Tibial nerve (tissue), 4 donors: Measurements from ENCODE around the gene LSR. TPM values are rescaled to one million over a fixed set of nuclear protein-coding genes. Genes with fewer than 3 reads are reported as not detected.

Experiments used
- DNase-seq, 2 donors: peaks; one replicate each; pipeline ENCODE4 v3.0.0-alpha.2; 2019; ENCODE audit warnings: low spot score in 2 of 2
- H3K27ac ChIP-seq, 4 donors: fragments of 200-600 bp; sonication (generic) in 3 of 4; one replicate each; pipeline ENCODE4 v1.5.1; 2017 to 2019; ENCODE audit warnings: mild to moderate bottlenecking in 1 of 4
- H3K27me3 ChIP-seq, 2 donors: fragments of 200-600 bp; sonication (generic) in 1 of 2; one replicate each; pipeline versions ENCODE4 v1.5.1 to v1.6.0; 2017 to 2019
- H3K36me3 ChIP-seq, 3 donors: fragments of 200-600 bp; sonication (generic); one replicate each; pipeline ENCODE4 v1.5.1; 2018 to 2019
- H3K4me1 ChIP-seq, 4 donors: fragments of 200-600 bp; sonication (generic) in 3 of 4; one replicate each; pipeline ENCODE4 v1.5.1; 2017 to 2019
- H3K4me3 ChIP-seq, 4 donors: fragments of 200-600 bp; sonication (generic) in 3 of 4; one replicate each; pipeline ENCODE4 v1.5.1; 2017 to 2019; ENCODE audit warnings: mild to moderate bottlenecking in 1 of 4, moderate library complexity in 1 of 4
- H3K9me3 ChIP-seq, 4 donors: fragments of 200-600 bp; sonication (generic) in 3 of 4; one replicate each; pipeline ENCODE4 v1.5.1; 2017 to 2019
- EP300 ChIP-seq, 2 donors: sonication (generic); formaldehyde crosslinking; IDR thresholded peaks; one replicate each; pipeline ENCODE4 v1.6.1; 2017; ENCODE audit warnings: antibody characterized with exemption in 2 of 2, mild to moderate bottlenecking in 1 of 2
- POLR2A ChIP-seq, 2 donors: fragments of 450-650 bp; IDR thresholded peaks; one replicate each; pipeline ENCODE4 v1.6.1; 2017; ENCODE audit warnings: antibody characterized with exemption in 2 of 2, mild to moderate bottlenecking in 2 of 2, moderate library complexity in 2 of 2
- WGBS, 2 donors: methylation state at CpG; one replicate each; pipeline ENCODE4 v1.1.5; 2018; 5-methylcytosine and 5-hydroxymethylcytosine counted together
- total RNA-seq, 4 donors: library from RNA; depleted of rRNA; stranded (reverse); fragments of >200 nt; gene quantifications; one replicate each; pipeline ENCODE4 v1.1.0, GENCODE V29; 2016
- TF ChIP-seq, protein P1 (sequence below), 5 experiments: fragments of 200-600 bp in 3 of 5; fragments of 450-650 bp in 2 of 5; sonication (generic) in 3 of 5; IDR thresholded peaks; one replicate each; pipeline ENCODE4 v1.5.1; 2016 to 2019; ENCODE audit warnings: antibody characterized with exemption in 5 of 5, mild to moderate bottlenecking in 3 of 5, moderate library complexity in 2 of 5

The LSR gene
- total RNA-seq, 4 donors from 2014 or later = 3.1 to 34.9 (median 19.1) TPM

DNA sequence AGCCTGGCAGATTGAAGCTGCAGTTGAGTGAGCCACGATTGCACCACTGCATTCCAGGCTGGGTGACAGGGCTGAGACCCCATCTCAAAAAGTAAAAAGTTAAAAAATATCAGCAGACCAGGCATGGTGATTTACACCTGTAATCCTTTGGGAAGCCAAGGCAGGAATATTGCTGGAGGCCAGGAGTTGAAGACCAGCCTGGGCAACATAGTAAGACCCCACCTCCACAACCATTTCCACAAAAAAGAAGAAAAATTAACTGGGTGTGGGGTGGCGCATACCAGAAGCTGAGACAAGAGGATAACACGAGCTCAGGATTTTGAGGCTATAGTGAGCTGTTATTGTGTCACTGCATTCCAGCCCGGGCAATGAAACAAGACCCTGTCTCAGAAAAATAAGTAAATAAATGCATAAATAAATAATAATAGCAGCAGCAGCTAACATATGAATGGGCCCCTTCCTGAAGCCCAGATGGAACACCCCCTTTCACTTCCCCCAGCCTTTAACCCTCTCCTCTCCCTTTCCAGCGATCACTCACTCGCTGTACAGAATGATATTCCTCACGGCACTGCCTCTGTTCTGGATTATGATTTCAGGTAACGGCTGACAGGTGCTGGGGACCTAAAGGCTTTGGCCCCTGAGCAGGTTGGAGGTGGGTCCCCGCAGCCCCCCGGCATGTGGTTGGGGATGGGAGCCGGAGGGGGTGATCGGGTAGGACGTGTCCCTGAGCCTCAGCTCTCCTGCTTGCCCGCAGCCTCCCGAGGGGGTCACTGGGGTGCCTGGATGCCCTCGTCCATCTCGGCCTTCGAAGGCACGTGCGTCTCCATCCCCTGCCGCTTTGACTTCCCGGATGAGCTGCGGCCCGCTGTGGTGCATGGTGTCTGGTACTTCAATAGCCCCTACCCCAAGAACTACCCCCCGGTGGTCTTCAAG, 46.3 kb downstream of the LSR start:
- DNase-seq = no peak
- WGBS, 2 donors = 34 to 50% methylated on average over 18 to 25 of the region's 25 CpGs
- Histone ChIP-seq H3K27me3 (peaks cover 0 to 66% of the 10 kb centered on the region in 2 donors), H3K4me1 (peaks cover 0 to 32% (median 3%) of the 10 kb centered on the region in 4 donors), H3K27ac (peak overlapping the region in 2 of 4 donors; percentile 45 to 81), H3K4me3 (no peak overlapping the region), H3K36me3 (no peaks in the 10 kb centered on the region), H3K9me3 (no peaks in the 10 kb centered on the region)
- TF ChIP-seq EP300 (IDR thresholded peaks at IDR 0.05) (no peak), POLR2A (IDR thresholded peaks at IDR 0.05) (no peak)
- TF ChIP-seq, protein P1, sequence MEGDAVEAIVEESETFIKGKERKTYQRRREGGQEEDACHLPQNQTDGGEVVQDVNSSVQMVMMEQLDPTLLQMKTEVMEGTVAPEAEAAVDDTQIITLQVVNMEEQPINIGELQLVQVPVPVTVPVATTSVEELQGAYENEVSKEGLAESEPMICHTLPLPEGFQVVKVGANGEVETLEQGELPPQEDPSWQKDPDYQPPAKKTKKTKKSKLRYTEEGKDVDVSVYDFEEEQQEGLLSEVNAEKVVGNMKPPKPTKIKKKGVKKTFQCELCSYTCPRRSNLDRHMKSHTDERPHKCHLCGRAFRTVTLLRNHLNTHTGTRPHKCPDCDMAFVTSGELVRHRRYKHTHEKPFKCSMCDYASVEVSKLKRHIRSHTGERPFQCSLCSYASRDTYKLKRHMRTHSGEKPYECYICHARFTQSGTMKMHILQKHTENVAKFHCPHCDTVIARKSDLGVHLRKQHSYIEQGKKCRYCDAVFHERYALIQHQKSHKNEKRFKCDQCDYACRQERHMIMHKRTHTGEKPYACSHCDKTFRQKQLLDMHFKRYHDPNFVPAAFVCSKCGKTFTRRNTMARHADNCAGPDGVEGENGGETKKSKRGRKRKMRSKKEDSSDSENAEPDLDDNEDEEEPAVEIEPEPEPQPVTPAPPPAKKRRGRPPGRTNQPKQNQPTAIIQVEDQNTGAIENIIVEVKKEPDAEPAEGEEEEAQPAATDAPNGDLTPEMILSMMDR (IDR thresholded peaks at IDR 0.05) = no peak

DNA sequence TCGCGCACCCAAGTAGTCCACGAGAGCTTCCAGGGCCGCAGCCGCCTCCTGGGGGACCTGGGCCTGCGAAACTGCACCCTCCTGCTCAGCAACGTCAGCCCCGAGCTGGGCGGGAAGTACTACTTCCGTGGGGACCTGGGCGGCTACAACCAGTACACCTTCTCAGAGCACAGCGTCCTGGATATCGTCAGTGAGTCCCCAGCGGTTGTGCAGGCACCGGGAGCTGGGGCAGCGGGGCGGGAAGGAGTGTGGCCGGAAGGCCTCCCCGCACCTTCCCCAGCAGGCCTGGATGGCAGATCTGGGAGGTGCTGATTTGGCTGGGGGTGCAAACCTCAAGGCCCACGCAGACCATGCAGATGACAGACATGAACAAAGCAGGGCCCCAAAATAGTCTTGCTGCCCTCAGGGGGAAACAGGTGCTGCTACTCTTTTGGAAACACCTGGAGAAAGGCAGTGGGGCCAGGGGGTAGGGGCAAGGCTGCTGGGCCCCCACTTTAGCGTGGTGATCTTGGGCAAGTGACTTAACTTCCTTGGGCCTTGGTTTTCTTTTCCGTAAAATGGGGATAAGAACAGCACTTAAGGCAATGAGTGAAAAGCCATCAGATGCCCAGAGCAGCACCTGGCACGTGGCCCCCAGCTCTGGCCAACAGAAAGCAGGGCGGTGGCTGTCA, 47.1 kb downstream of the LSR start:
- peaks cover 0 to 28% (median 3%) of the 10 kb centered on the region in 4 donors for H3K4me1 ChIP-seq

DNA sequence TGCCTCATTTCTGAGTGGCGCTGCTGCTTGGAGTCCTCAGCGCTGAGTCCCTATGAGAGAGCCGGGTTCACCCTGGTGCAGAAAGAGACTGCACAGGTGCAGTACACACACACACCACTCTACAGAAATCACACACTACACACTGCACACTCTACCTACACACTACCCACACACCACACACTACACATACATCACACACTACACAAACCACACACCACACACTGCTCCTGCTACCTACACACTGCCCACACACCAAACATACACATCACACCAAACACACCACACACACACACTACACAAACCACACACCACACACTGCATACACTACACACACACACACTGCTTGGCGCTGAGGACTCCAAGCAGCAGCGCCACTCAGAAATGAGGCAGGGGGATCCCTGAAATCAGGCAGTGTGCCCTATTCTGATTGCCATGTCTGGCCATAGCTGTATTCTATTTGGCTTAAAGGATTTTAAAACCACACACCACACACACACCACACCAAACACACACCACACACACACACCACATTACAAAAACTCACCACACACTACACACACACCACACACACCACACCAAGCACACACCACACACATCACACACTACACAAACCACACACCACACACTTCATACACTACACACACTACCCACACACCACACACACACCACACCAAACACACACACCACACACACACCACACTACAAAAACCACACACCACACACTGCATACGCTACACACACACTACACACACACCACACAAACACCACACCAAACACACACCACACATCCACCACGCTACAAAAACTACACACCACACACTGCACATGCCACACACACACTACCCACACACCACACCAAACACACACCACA, 48.1 kb downstream of the LSR start:
- Histone ChIP-seq H3K4me1 (peaks cover 0 to 27% (median 3%) of the 10 kb centered on the region in 4 donors), H3K9me3 (no peaks in the 10 kb centered on the region), H3K4me3 (no peak overlapping the region), H3K27me3 (peaks cover 0 to 74% of the 10 kb centered on the region in 2 donors), H3K36me3 (no peaks in the 10 kb centered on the region), H3K27ac (peak overlapping the region in 1 of 4 donors; percentile 9)
- WGBS, 2 donors = 87 to 88% methylated on average over 7 of the region's 7 CpGs
- TF ChIP-seq POLR2A (IDR thresholded peaks at IDR 0.05) (no peak), EP300 (IDR thresholded peaks at IDR 0.05) (no peak)
- TF ChIP-seq, protein P1 (IDR thresholded peaks at IDR 0.05) = no peak
- no peak for DNase-seq

More for the DNA sequence above, 47.1 kb downstream of the LSR start:
- Histone ChIP-seq H3K36me3 (no peaks in the 10 kb centered on the region), H3K4me3 (no peak overlapping the region), H3K9me3 (no peaks in the 10 kb centered on the region), H3K27me3 (peaks cover 0 to 74% of the 10 kb centered on the region in 2 donors), H3K27ac (peak overlapping the region in 2 of 4 donors; percentile 45 to 81)
- 50 to 66% methylated on average over 17 to 24 of the region's 24 CpGs for WGBS, 2 donors
- TF ChIP-seq, protein P1 (IDR thresholded peaks at IDR 0.05) = no peak
- TF ChIP-seq POLR2A (IDR thresholded peaks at IDR 0.05) (no peak), EP300 (IDR thresholded peaks at IDR 0.05) (no peak)
- no peak for DNase-seq

DNA sequence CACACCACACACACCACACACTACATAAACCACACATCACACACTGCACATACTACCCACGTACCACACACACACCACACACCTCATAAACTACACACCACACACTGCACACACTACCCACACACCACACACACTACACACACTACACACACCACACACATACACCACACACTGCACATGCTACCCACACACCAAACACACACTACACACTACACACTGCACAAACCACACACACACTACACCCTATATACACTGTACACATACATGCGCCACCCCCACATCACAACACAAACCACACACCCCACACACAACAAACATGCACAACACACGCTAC, 48.7 kb downstream of the LSR start:
- TF ChIP-seq, protein P1 (IDR thresholded peaks at IDR 0.05) = no peak
- TF ChIP-seq EP300 (IDR thresholded peaks at IDR 0.05) (no peak), POLR2A (IDR thresholded peaks at IDR 0.05) (no peak)
- H3K27me3 ChIP-seq = peaks cover 0 to 72% of the 10 kb centered on the region in 2 donors
- H3K36me3 ChIP-seq = no peaks in the 10 kb centered on the region
- H3K9me3 ChIP-seq = no peaks in the 10 kb centered on the region
- WGBS, 2 donors = 86 to 89% methylated on average over 3 of the region's 3 CpGs
- DNase-seq = no peak
- H3K4me3 ChIP-seq = no peak overlapping the region
- peaks cover 0 to 27% (median 3%) of the 10 kb centered on the region in 4 donors for H3K4me1 ChIP-seq
- no peak overlapping the region for H3K27ac ChIP-seq
